ENCODE measurements around the gene RILPL1. TPM values are rescaled to one million over a fixed set of nuclear protein-coding genes. Genes with fewer than 3 reads are reported as not detected.
"Not testable (repeated sequence)": the region's sequence is repeated elsewhere in the genome, so short reads cannot be mapped to it uniquely, and the experiment has no call there.

Gene RILPL1
- total and polyA plus RNA-seq, 2 donors, result 3.4 to 11.8 TPM

GRCh38 chr12:123559468-123559867, 25.9 kb upstream of the RILPL1 start:
- no peak overlapping the region for H3K27ac ChIP-seq (ENCODE audit: low read depth in 1 of 2, low read length in 1 of 2)
- no peak overlapping the region for H3K4me3 ChIP-seq (ENCODE audit: low read length in 2 of 2)
- DNase-seq (ENCODE audit: low read depth in 6 of 9, low spot score in 9 of 9), result no peak
- H3K9me3 ChIP-seq (ENCODE audit: control insufficient read depth in 2 of 2, insufficient read depth in 1 of 2, low read length in 1 of 2), result no peaks in the 10 kb centered on the region
- no peaks in the 10 kb centered on the region for H3K4me1 ChIP-seq (ENCODE audit: control insufficient read depth in 2 of 2, insufficient read depth in 2 of 2, low read length in 2 of 2)
- H3K36me3 ChIP-seq (ENCODE audit: control insufficient read depth in 2 of 2, insufficient read depth in 2 of 2, low read length in 1 of 2), result no peaks in the 10 kb centered on the region
- H3K27me3 ChIP-seq (ENCODE audit: control insufficient read depth in 2 of 2, insufficient read depth in 1 of 2, low read length in 1 of 2), result no peaks in the 10 kb centered on the region
- WGBS, result 28% methylated on average over 3 of the region's 3 CpGs

- not testable (repeated sequence) for H3K4me1 ChIP-seq (ENCODE audit: control insufficient read depth in 2 of 2, insufficient read depth in 2 of 2, low read length in 2 of 2); H3K27ac ChIP-seq (ENCODE audit: low read depth in 1 of 2, low read length in 1 of 2); H3K27me3 ChIP-seq (ENCODE audit: control insufficient read depth in 2 of 2, insufficient read depth in 1 of 2, low read length in 1 of 2); DNase-seq (ENCODE audit: low read depth in 6 of 9, low spot score in 9 of 9); H3K4me3 ChIP-seq (ENCODE audit: low read length in 2 of 2); H3K36me3 ChIP-seq (ENCODE audit: control insufficient read depth in 2 of 2, insufficient read depth in 2 of 2, low read length in 1 of 2); H3K9me3 ChIP-seq (ENCODE audit: control insufficient read depth in 2 of 2, insufficient read depth in 1 of 2, low read length in 1 of 2)
- WGBS, result 97% methylated on average over 14 of the region's 14 CpGs
Measured at GRCh38 chr12:123558487-123558886, 25.0 kb upstream of the RILPL1 start.

GRCh38 chr12:123554843-123555242, 21.3 kb upstream of the RILPL1 start:
- H3K4me3 ChIP-seq (ENCODE audit: low read length in 2 of 2); H3K36me3 ChIP-seq (ENCODE audit: control insufficient read depth in 2 of 2, insufficient read depth in 2 of 2, low read length in 1 of 2); H3K27me3 ChIP-seq (ENCODE audit: control insufficient read depth in 2 of 2, insufficient read depth in 1 of 2, low read length in 1 of 2); H3K9me3 ChIP-seq (ENCODE audit: control insufficient read depth in 2 of 2, insufficient read depth in 1 of 2, low read length in 1 of 2); H3K4me1 ChIP-seq (ENCODE audit: control insufficient read depth in 2 of 2, insufficient read depth in 2 of 2, low read length in 2 of 2); DNase-seq (ENCODE audit: low read depth in 6 of 9, low spot score in 9 of 9); H3K27ac ChIP-seq (ENCODE audit: low read depth in 1 of 2, low read length in 1 of 2): not testable (repeated sequence)
- WGBS, result 95% methylated on average over 5 of the region's 5 CpGs

- H3K27ac ChIP-seq (ENCODE audit: low read depth in 1 of 2, low read length in 1 of 2); DNase-seq (ENCODE audit: low read depth in 6 of 9, low spot score in 9 of 9): not testable (repeated sequence)
- 83% methylated on average over 2 of the region's 2 CpGs for WGBS
Measured at GRCh38 chr12:123554136-123554535, 20.6 kb upstream of the RILPL1 start.

GRCh38 chr12:123550700-123551099, 17.2 kb upstream of the RILPL1 start:
- no peaks in the 10 kb centered on the region for H3K27me3 ChIP-seq (ENCODE audit: control insufficient read depth in 2 of 2, insufficient read depth in 1 of 2, low read length in 1 of 2)
- no peaks in the 10 kb centered on the region for H3K36me3 ChIP-seq (ENCODE audit: control insufficient read depth in 2 of 2, insufficient read depth in 2 of 2, low read length in 1 of 2)
- WGBS, result 96% methylated on average over 2 of the region's 2 CpGs
- H3K9me3 ChIP-seq (ENCODE audit: control insufficient read depth in 2 of 2, insufficient read depth in 1 of 2, low read length in 1 of 2), result no peaks in the 10 kb centered on the region
- no peak overlapping the region for H3K4me3 ChIP-seq (ENCODE audit: low read length in 2 of 2)
- no peaks in the 10 kb centered on the region for H3K4me1 ChIP-seq (ENCODE audit: control insufficient read depth in 2 of 2, insufficient read depth in 2 of 2, low read length in 2 of 2)
- no peak overlapping the region for H3K27ac ChIP-seq (ENCODE audit: low read depth in 1 of 2, low read length in 1 of 2)
- DNase-seq (ENCODE audit: low read depth in 6 of 9, low spot score in 9 of 9), result no peak

More at GRCh38 chr12:123554136-123554535, 20.6 kb upstream of the RILPL1 start:
- not testable (repeated sequence) for H3K27me3 ChIP-seq (ENCODE audit: control insufficient read depth in 2 of 2, insufficient read depth in 1 of 2, low read length in 1 of 2); H3K4me3 ChIP-seq (ENCODE audit: low read length in 2 of 2); H3K36me3 ChIP-seq (ENCODE audit: control insufficient read depth in 2 of 2, insufficient read depth in 2 of 2, low read length in 1 of 2); H3K4me1 ChIP-seq (ENCODE audit: control insufficient read depth in 2 of 2, insufficient read depth in 2 of 2, low read length in 2 of 2); H3K9me3 ChIP-seq (ENCODE audit: control insufficient read depth in 2 of 2, insufficient read depth in 1 of 2, low read length in 1 of 2)

GRCh38 chr12:123548107-123548506, 14.6 kb upstream of the RILPL1 start:
- H3K27ac ChIP-seq (ENCODE audit: low read depth in 1 of 2, low read length in 1 of 2), result no peak overlapping the region
- WGBS, result 64% methylated on average over 3 of the region's 3 CpGs
- no peaks in the 10 kb centered on the region for H3K36me3 ChIP-seq (ENCODE audit: control insufficient read depth in 2 of 2, insufficient read depth in 2 of 2, low read length in 1 of 2)
- DNase-seq (ENCODE audit: low read depth in 6 of 9, low spot score in 9 of 9), result no peak
- H3K4me3 ChIP-seq (ENCODE audit: low read length in 2 of 2), result no peak overlapping the region
- no peaks in the 10 kb centered on the region for H3K4me1 ChIP-seq (ENCODE audit: control insufficient read depth in 2 of 2, insufficient read depth in 2 of 2, low read length in 2 of 2)
- no peaks in the 10 kb centered on the region for H3K9me3 ChIP-seq (ENCODE audit: control insufficient read depth in 2 of 2, insufficient read depth in 1 of 2, low read length in 1 of 2)
- no peaks in the 10 kb centered on the region for H3K27me3 ChIP-seq (ENCODE audit: control insufficient read depth in 2 of 2, insufficient read depth in 1 of 2, low read length in 1 of 2)

- Histone ChIP-seq H3K4me3 (ENCODE audit: low read length in 2 of 2) (no peak overlapping the region), H3K9me3 (ENCODE audit: control insufficient read depth in 2 of 2, insufficient read depth in 1 of 2, low read length in 1 of 2) (no peaks in the 10 kb centered on the region), H3K36me3 (ENCODE audit: control insufficient read depth in 2 of 2, insufficient read depth in 2 of 2, low read length in 1 of 2) (no peaks in the 10 kb centered on the region), H3K27ac (ENCODE audit: low read depth in 1 of 2, low read length in 1 of 2) (no peak overlapping the region), H3K27me3 (ENCODE audit: control insufficient read depth in 2 of 2, insufficient read depth in 1 of 2, low read length in 1 of 2) (no peaks in the 10 kb centered on the region), H3K4me1 (ENCODE audit: control insufficient read depth in 2 of 2, insufficient read depth in 2 of 2, low read length in 2 of 2) (no peaks in the 10 kb centered on the region)
- DNase-seq (ENCODE audit: low read depth in 6 of 9, low spot score in 9 of 9), result no peak
Measured at GRCh38 chr12:123546281-123546680, 12.8 kb upstream of the RILPL1 start.

GRCh38 chr12:123543541-123543940, 10.0 kb upstream of the RILPL1 start:
- no peaks in the 10 kb centered on the region for H3K4me1 ChIP-seq (ENCODE audit: control insufficient read depth in 2 of 2, insufficient read depth in 2 of 2, low read length in 2 of 2)
- no peaks in the 10 kb centered on the region for H3K9me3 ChIP-seq (ENCODE audit: control insufficient read depth in 2 of 2, insufficient read depth in 1 of 2, low read length in 1 of 2)
- H3K4me3 ChIP-seq (ENCODE audit: low read length in 2 of 2), result no peak overlapping the region
- 85% methylated on average over 4 of the region's 4 CpGs for WGBS
- H3K27ac ChIP-seq (ENCODE audit: low read depth in 1 of 2, low read length in 1 of 2), result no peak overlapping the region
- H3K27me3 ChIP-seq (ENCODE audit: control insufficient read depth in 2 of 2, insufficient read depth in 1 of 2, low read length in 1 of 2), result peaks cover 0 to 9% of the 10 kb centered on the region in 2 donors
- DNase-seq (ENCODE audit: low read depth in 6 of 9, low spot score in 9 of 9), result no peak
- no peaks in the 10 kb centered on the region for H3K36me3 ChIP-seq (ENCODE audit: control insufficient read depth in 2 of 2, insufficient read depth in 2 of 2, low read length in 1 of 2)

GRCh38 chr12:123540899-123541662, 7.6 kb upstream of the RILPL1 start:
- no peak for DNase-seq (ENCODE audit: low read depth in 6 of 9, low spot score in 9 of 9)
- H3K27me3 ChIP-seq (ENCODE audit: control insufficient read depth in 2 of 2, insufficient read depth in 1 of 2, low read length in 1 of 2), result peaks cover 0 to 24% of the 10 kb centered on the region in 2 donors
- WGBS, result 95% methylated on average over 15 of the region's 15 CpGs
- H3K36me3 ChIP-seq (ENCODE audit: control insufficient read depth in 2 of 2, insufficient read depth in 2 of 2, low read length in 1 of 2), result no peaks in the 10 kb centered on the region
- H3K4me1 ChIP-seq (ENCODE audit: control insufficient read depth in 2 of 2, insufficient read depth in 2 of 2, low read length in 2 of 2), result no peaks in the 10 kb centered on the region
- H3K9me3 ChIP-seq (ENCODE audit: control insufficient read depth in 2 of 2, insufficient read depth in 1 of 2, low read length in 1 of 2), result no peaks in the 10 kb centered on the region
- no peak overlapping the region for H3K27ac ChIP-seq (ENCODE audit: low read depth in 1 of 2, low read length in 1 of 2)
- H3K4me3 ChIP-seq (ENCODE audit: low read length in 2 of 2), result no peak overlapping the region

Measured in thymus (tissue), 11 donors.